NCI-H187 treated with DMSO at 0.1 percent for 48 hours (cell line): ENCODE data around the gene CECR2.
A peak's percentile ranks its signal among the peaks of the same experiment; 100 is the strongest.

Experiments
- DNase-seq: peaks from one replicate; lab custom pipeline; 2025; lab: John Stamatoyannopoulos, UW

CECR2 gene

DNA sequence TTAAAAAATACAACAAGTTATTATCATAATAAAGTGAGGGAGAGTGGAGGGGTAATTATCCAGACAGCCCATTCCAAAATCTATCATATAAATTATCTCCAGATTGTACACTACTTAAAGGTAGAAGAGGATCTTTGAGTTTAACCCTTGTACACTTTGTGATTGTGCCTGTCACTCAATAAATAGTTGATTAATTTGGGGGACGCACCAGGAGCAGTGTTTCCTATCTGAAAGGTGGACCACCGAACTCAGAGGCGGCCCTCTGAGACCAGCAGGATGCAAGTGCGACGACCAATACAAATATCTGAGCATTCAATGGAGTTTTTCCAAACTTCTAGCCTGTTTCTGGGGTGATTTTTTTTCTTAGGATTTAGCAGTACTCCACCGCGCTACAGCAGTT lies 1.1 kb upstream of the CECR2 start:
- no peak for DNase-seq

- peak; percentile 72 for DNase-seq
These were observed 464 bp upstream of the CECR2 start for GRCh38 chr22:17368554-17369438.

- DNase-seq, result no peak
These were observed 936 bp downstream of the CECR2 start for GRCh38 chr22:17370026-17370765.

DNA sequence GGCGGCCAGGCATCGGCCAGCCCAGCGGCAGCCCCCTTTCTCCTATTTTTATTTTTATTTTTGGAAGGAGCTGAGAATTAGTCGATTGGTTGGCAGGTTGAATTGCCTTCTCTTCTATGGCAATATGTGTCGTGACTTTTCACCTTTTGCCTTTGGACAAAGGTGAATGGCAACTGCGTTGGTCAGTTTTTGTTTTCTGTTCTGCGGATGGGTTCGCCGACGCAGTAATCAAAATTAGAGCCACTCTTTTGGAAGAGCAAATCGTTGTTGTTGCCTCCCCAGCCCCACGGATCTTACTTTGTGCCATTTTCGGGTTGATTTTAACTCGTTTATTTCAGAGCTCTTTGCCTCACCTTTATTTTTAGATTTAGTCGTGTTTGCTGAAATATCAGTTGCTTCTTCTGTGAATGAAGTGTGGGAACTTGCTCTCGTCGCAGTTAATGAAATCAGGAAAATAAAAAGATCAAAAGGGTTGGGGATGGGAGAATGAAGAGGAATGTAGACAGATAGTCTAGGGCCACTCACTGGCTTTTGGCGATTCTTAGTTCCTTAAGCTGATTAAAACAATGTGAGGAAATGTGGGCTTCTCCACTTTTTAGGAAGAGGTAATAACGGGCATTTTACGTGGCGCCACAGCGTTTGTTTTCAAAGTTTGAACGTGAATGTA lies 1.6 kb downstream of the CECR2 start:
- DNase-seq, result no peak

GRCh38 chr22:17371448-17371847 lies 2.2 kb downstream of the CECR2 start:
- DNase-seq, result no peak

- no peak for DNase-seq
These were observed 4.6 kb downstream of the CECR2 start for GRCh38 chr22:17373855-17374254.

DNA sequence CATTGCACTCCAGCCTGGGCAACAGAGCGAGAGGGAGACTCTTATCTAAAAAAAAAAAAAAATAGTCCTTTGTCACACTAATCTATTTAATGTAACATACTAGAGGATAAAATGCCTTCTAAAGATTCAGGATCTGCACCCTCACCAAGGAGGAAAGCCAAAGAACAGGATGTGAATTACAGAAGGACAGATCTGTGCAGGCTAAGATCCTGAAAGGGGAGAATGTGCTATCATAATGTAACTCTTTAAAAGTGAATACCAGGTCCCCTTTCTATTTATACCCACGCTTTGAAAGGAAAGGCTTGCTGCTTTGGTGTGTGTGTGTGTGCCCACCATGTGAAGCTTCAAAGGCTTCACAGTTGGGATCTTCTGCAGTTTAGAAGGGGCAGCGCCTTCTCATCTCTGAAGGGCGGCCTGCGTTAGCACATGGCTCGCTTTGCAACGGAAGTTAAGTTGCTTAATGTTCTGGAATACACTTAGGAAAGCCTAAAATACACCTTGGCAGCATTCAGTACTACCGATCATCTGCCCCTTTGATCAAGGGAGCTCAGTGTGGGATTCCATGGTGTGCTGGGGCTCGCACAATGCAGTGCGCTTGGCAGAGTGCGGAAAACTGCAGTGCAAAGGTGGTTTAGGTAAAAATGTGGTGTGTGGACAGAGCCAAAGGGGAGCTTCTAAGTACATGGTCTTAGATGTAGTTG lies 6.8 kb downstream of the CECR2 start:
- no peak for DNase-seq

DNA sequence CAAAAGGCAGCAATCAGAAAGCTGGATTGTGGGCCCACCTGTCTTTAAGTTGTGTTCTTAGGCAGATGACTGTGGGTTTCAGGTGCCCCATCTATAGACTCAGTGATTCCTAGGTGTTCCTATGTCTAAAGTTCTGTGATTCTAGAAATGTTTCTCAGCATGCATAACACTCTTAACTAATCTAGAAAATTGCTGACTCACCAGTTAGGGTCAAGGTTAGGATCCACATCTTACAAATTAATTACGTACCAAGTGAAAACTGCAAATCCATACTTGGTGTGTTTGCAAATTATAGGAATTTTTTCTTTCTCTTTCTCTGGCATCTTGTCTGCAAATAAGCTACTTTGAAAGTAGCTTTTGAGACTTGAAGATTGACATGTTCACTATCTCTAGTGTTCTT lies 7.7 kb downstream of the CECR2 start:
- no peak for DNase-seq

DNA sequence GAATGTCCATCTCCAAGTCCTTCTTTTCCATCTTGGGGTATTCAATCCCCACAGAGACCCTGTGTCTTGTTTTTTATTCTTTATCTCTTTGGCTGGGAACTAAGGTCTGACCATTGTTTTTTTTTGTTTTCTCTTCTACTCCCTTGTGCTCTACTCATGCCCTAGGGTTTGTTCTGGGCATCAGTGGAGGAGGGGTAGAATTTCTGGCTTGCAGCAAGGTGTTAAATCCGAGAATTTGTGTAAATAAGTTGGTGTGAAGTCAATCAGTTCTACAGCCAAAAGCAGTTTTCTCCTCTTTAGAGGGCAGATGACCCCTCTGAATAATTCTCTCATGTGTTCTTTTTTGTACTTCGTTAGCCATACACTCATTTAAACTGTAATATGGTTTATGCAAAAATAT lies 10.7 kb downstream of the CECR2 start:
- DNase-seq, result no peak

GRCh38 chr22:17380359-17381087 lies 11.3 kb downstream of the CECR2 start:
- no peak for DNase-seq

- DNase-seq, result no peak
These were observed 12.1 kb downstream of the CECR2 start for GRCh38 chr22:17381192-17381913.

GRCh38 chr22:17384612-17385330 lies 15.5 kb downstream of the CECR2 start:
- no peak for DNase-seq

DNA sequence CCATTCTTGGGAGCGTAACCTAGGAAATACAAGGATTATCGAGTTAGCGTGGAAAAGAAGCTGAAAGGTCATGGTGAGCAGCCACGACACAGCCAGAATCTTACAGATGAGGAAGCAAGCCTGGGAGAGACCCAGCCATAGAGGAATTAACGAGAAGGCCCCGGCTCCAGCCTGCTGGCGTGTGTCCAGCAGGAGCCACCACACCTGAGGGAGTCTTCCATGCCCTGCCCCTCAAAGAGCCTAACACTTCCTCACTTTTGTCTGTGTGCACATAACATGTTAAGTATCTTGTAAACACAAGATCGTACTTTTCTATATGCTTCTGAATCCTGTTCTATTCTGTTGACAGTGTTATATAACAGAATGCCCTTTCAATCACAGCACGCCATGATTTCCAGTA lies 18.1 kb downstream of the CECR2 start:
- no peak for DNase-seq

GRCh38 chr22:17388235-17388634 lies 19.0 kb downstream of the CECR2 start:
- no peak for DNase-seq

GRCh38 chr22:17390087-17390486 lies 20.8 kb downstream of the CECR2 start:
- no peak for DNase-seq

GRCh38 chr22:17396516-17396915 lies 27.3 kb downstream of the CECR2 start:
- no peak for DNase-seq

DNA sequence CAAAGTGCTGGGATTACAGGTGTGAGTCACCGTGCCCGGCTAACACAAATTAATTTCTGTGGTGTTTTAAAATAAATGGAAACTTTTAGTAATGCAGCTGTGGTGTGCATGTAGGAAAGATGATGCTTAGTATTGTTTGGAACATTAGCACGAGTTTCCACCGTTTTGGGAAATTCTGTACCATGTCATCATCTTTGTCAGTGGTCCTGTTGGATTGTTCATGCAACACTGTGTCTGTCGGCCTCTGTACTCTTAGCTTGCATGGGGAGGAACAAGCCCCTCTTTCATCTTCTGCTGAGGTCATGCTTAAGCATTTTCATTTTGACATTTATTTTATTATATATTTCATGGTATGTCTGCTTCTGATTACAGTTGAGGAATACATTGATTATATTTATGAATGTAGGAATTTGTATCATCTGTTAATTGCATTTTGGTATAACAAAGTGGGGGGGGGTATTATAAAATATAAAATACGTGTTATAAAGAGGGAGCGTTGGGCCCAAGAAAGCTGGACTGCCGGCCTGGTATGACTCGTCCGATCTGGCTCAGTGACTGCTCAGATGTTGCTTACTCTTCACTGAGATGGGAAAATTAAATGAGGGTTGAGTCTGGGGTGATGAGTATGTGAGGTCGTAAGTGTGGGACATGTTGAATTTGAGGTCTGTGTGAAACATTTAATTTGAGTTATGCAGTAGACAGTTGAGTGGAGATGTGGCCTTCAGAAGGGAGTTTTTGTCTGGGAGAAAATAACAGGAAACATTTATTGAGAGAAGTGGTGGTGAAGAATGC lies 28.7 kb downstream of the CECR2 start:
- no peak for DNase-seq

- DNase-seq, result no peak
These were observed 31.0 kb downstream of the CECR2 start for GRCh38 chr22:17400305-17400704.

DNA sequence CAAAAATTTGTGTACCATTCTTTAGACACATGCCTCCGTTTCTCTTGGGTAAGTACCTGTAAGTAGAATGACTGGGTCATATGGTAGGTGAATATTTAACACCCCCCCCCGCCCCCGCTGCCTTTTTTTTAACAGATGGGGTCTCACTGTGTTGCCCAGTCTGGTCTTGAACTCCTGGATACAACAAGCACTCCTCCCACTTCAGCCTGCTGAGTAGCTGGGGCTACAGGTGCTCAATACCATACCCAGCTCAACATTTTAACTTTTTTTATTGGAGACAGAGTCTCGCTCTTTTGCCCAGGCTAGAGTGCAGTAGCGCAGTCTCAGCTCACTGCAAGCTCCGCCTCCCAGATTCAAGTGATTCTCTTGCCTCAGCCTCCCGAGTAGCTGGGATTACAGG lies 32.5 kb downstream of the CECR2 start:
- DNase-seq, result no peak
